Adrenal gland (tissue), 5 donors: Measurements from ENCODE around the gene MET.

ENCODE experiments used
- POLR2A ChIP-seq, 2 donors: fragments of 450-650 bp; IDR thresholded peaks; one replicate each; pipeline ENCODE4 v1.6.1; 2017; ENCODE audit warnings: antibody characterized with exemption in 2 of 2, mild to moderate bottlenecking in 2 of 2, moderate library complexity in 1 of 2
- TF ChIP-seq, protein P1 (sequence below), 6 experiments: fragments of 450-650 bp in 4 of 6; fragments of 200-600 bp in 2 of 6; sonication (generic) in 1 of 6; IDR thresholded peaks; 1 replicate in 5 of 6; 2 replicates in 1 of 6; pipeline versions ENCODE4 v1.5.1 to v1.8.0; 2016 to 2021; ENCODE audit warnings: antibody characterized with exemption in 6 of 6, mild to moderate bottlenecking in 2 of 6, moderate library complexity in 1 of 6
- donor health status: DM: no; HTN: no; CAD: no.

DNA sequence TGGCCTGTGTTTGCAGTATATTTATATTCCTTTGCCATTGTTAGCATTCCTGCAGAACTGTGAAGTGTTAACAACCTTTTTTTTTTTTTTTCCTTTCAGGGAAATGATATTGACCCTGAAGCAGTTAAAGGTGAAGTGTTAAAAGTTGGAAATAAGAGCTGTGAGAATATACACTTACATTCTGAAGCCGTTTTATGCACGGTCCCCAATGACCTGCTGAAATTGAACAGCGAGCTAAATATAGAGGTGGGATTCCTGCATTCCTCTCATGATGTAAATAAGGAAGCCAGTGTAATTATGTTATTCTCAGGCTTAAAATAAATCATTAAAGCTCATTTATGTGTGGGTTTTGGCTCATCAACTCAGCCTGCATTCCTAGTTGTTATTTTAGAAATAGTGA is 97.5 kb downstream of the MET start:
- TF ChIP-seq, protein P1, sequence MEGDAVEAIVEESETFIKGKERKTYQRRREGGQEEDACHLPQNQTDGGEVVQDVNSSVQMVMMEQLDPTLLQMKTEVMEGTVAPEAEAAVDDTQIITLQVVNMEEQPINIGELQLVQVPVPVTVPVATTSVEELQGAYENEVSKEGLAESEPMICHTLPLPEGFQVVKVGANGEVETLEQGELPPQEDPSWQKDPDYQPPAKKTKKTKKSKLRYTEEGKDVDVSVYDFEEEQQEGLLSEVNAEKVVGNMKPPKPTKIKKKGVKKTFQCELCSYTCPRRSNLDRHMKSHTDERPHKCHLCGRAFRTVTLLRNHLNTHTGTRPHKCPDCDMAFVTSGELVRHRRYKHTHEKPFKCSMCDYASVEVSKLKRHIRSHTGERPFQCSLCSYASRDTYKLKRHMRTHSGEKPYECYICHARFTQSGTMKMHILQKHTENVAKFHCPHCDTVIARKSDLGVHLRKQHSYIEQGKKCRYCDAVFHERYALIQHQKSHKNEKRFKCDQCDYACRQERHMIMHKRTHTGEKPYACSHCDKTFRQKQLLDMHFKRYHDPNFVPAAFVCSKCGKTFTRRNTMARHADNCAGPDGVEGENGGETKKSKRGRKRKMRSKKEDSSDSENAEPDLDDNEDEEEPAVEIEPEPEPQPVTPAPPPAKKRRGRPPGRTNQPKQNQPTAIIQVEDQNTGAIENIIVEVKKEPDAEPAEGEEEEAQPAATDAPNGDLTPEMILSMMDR (IDR thresholded peaks at IDR 0.05): no peak
- TF ChIP-seq POLR2A (IDR thresholded peaks at IDR 0.05): no peak
